Neural progenitor cell (in vitro differentiated cells): ENCODE data around the gene LRP3.

Source experiments
- EZH2 ChIP-seq: fragments of 200-600 bp; sonication (generic); IDR thresholded peaks from 2 replicates; pipeline ENCODE4 v1.6.1; 2017; ENCODE audit warnings: antibody characterized with exemption, mild to moderate bottlenecking, moderate library complexity
- EZH2phosphoT487 ChIP-seq: fragments of 200-600 bp; sonication (generic); IDR thresholded peaks from 2 replicates; pipeline ENCODE4 v1.6.1; 2017; ENCODE audit warnings: antibody characterized with exemption
- TF ChIP-seq, protein P1 (sequence below): fragments of 200-600 bp; sonication (generic); IDR thresholded peaks from 2 replicates; pipeline ENCODE4 v1.5.1; 2017; ENCODE audit warnings: antibody characterized with exemption, mild to moderate bottlenecking

DNA sequence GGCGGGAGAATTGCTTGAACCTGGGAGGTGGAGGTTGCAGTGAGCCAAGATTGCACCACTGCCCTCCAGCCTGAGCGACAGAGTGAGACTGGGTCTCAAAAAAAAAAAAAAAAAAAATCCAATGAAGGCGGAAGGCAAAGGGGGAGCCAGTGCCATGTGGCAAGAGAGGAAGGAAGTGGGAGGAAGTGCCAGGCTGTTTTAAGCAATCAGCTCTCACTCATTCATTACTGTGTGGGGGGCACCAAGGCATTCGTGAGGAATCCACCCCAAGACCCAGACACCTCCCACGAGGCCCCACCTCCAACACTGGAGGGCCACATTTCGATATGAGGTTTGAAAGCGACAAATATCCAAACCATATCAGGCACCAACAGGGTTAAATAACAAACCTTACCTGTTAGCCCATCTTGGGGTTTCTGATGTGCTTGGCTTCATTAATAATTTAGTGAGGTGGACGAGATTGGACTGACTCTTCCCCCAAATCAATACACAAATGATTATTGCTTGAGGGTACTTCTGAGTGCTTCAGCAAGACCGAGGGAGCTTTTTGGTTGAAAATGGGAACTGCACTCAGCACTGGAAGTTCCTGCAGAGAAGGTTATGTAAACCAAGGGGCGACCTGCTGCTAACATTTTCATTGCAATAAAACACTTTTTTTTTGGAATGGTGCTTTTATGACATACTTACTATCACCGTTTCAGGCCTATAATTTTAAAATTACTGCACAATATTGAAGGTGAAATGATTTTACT lies 7.5 kb upstream of the LRP3 start:
- TF ChIP-seq, protein P1, sequence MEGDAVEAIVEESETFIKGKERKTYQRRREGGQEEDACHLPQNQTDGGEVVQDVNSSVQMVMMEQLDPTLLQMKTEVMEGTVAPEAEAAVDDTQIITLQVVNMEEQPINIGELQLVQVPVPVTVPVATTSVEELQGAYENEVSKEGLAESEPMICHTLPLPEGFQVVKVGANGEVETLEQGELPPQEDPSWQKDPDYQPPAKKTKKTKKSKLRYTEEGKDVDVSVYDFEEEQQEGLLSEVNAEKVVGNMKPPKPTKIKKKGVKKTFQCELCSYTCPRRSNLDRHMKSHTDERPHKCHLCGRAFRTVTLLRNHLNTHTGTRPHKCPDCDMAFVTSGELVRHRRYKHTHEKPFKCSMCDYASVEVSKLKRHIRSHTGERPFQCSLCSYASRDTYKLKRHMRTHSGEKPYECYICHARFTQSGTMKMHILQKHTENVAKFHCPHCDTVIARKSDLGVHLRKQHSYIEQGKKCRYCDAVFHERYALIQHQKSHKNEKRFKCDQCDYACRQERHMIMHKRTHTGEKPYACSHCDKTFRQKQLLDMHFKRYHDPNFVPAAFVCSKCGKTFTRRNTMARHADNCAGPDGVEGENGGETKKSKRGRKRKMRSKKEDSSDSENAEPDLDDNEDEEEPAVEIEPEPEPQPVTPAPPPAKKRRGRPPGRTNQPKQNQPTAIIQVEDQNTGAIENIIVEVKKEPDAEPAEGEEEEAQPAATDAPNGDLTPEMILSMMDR: no peak
- TF ChIP-seq EZH2 (no peak), EZH2phosphoT487 (no peak)
